H1 (cell line): ENCODE measurements around the gene TLCD5. TPM values are rescaled to one million over a fixed set of nuclear protein-coding genes. Genes with fewer than 3 reads are reported as not detected.

Experiments
- CTBP2 ChIP-seq: IDR thresholded peaks from 2 replicates; pipeline ENCODE4 v1.7.0; 2011; ENCODE audit warnings: borderline replicate concordance, mild to moderate bottlenecking, moderate library complexity, mixed read lengths, low read length; ENCODE audit not compliant: insufficient read depth, insufficient read length
- polyA plus RNA-seq, 7 experiments: library from polyadenylated mRNA; depleted of rRNA in 3 of 7; stranded (reverse) in 5 of 7; unstranded in 2 of 7; fragments of >200 nt in 5 of 7; fragments of 200-250 nt in 2 of 7; gene quantifications; 1 replicate in 5 of 7; 2 replicates in 1 of 7; 4 replicates in 1 of 7; pipeline versions ENCODE4 v1.2.1 to v1.2.3, GENCODE V29; 2011 to 2013; ENCODE audit warnings: missing spikeins in 2 of 7, mixed read lengths in 2 of 7
- total RNA-seq: library from RNA; stranded (reverse); fragmentation: NEBNext Ultra II Directional; extraction: Animal tissue kit (Norgen Biotek cat#: 25700); gene quantifications from 2 replicates; pipeline ENCODE4 v1.2.1, GENCODE V29; 2021

Gene TLCD5
- total and polyA plus RNA-seq, 2 of the 8 experiments (the other 6 are each of a cell fraction or from before 2014, with no cell fraction given): 9.5 to 10.1 TPM

DNA sequence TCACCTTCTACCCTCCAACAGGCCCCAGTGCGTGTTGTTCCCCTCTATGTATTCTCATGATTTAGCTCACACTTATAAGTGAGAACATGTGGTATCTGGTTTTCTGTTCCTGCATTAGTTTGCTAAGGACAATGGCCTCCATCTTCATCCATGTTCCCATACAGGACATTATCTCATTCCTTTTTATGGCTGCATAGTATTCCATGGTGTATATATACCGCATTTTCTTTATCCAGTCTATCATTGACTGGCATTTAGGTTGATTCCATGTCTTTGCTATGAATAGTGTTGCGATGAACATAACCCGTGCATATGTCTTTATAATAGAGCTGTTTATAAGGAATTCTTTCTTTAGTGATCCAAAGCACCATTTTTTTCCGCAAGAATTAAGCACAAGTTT is 28.5 kb upstream of the TLCD5 start (continued):
- no peak for TF ChIP-seq CTBP2
